Sigmoid colon (tissue), 7 donors: ENCODE results near the gene CHKA. TPM values are rescaled to one million over a fixed set of nuclear protein-coding genes. Genes with fewer than 3 reads are reported as not detected.

Source experiments
- DNase-seq: peaks from one replicate; pipeline ENCODE4 v3.0.0-alpha.2; 2019
- H3K27ac ChIP-seq, 4 donors: fragments of 200-600 bp; sonication (generic); one replicate each; pipeline ENCODE4 v1.5.1; 2016 to 2019; ENCODE audit warnings: mild to moderate bottlenecking in 1 of 4
- H3K27me3 ChIP-seq, 3 donors: fragments of 200-600 bp; sonication (generic); one replicate each; pipeline ENCODE4 v1.5.1; 2019; ENCODE audit warnings: mild to moderate bottlenecking in 1 of 3
- H3K36me3 ChIP-seq, 4 donors: fragments of 200-600 bp; sonication (generic); one replicate each; pipeline ENCODE4 v1.5.1; 2016 to 2019
- H3K4me1 ChIP-seq, 4 donors: fragments of 200-600 bp; sonication (generic); one replicate each; pipeline ENCODE4 v1.5.1; 2017 to 2019
- H3K4me3 ChIP-seq, 4 donors: fragments of 200-600 bp; sonication (generic); one replicate each; pipeline ENCODE4 v1.5.1; 2017 to 2019; ENCODE audit warnings: mild to moderate bottlenecking in 2 of 4, moderate library complexity in 1 of 4
- H3K9me3 ChIP-seq, 4 donors: fragments of 200-600 bp in 3 of 4; sonication (generic) in 3 of 4; one replicate each; pipeline versions ENCODE4 v1.5.1 to v1.6.1; 2013 to 2019
- CTCF ChIP-seq, 4 experiments: fragments of 450-650 bp in 3 of 4; fragments of 200-600 bp in 1 of 4; IDR thresholded peaks; one replicate each; pipeline ENCODE4 v1.5.1; 2016 to 2019; ENCODE audit warnings: antibody characterized with exemption in 4 of 4, mild to moderate bottlenecking in 3 of 4, moderate library complexity in 2 of 4
- EP300 ChIP-seq, 4 donors: sonication (generic); formaldehyde crosslinking; IDR thresholded peaks; one replicate each; pipeline ENCODE4 v1.6.1; 2017; ENCODE audit warnings: antibody characterized with exemption in 4 of 4
- POLR2A ChIP-seq, 2 donors: fragments of 450-650 bp; IDR thresholded peaks; one replicate each; pipeline ENCODE4 v1.6.1; 2016; ENCODE audit warnings: antibody characterized with exemption in 2 of 2, mild to moderate bottlenecking in 2 of 2, moderate library complexity in 2 of 2
- POLR2AphosphoS5 ChIP-seq, 4 donors: sonication (generic); formaldehyde crosslinking; IDR thresholded peaks; one replicate each; pipeline ENCODE4 v1.6.1; 2017; ENCODE audit warnings: antibody characterized with exemption in 4 of 4
- WGBS, 2 donors: extraction: QIAGEN DNeasy Blood & Tissue Kit; methylation state at CpG; one replicate each; pipeline ENCODE4 v1.1.7; 2013; 5-methylcytosine and 5-hydroxymethylcytosine counted together
- intact Hi-C: fragments of 100-400 bp; cut with DNase I; formaldehyde crosslinking; loops from one replicate; pipeline ENCODE4 v1.15.1; 2023
- polyA plus RNA-seq, 3 donors: library from polyadenylated mRNA; stranded (reverse); fragments of 200-250 nt; gene quantifications; one replicate each; pipeline ENCODE4 v1.2.3, GENCODE V29; 2013
- total RNA-seq, 4 donors: library from RNA; depleted of rRNA; stranded (reverse); fragments of >200 nt; gene quantifications; one replicate each; pipeline ENCODE4 v1.1.0, GENCODE V29; 2016
- donor health status: healthy with polysubstance abuse.
- donor health status: Bipolar disorder and iron deficiency.
- donor health status: healthy.

The CHKA gene
- total and polyA plus RNA-seq, 7 donors, result 16.4 to 41.0 (median 27.0) TPM

- Histone ChIP-seq H3K4me3 (no peak overlapping the region), H3K9me3 (no peaks in the 10 kb centered on the region), H3K4me1 (no peaks in the 10 kb centered on the region), H3K27ac (no peak overlapping the region), H3K27me3 (no peaks in the 10 kb centered on the region), H3K36me3 (peaks cover 0 to 65% (median 18%) of the 10 kb centered on the region in 4 donors)
- intact Hi-C loops, result no loop called here
- DNase-seq, result no peak
- WGBS, 2 donors, result 93 to 94% methylated on average over 9 of the region's 9 CpGs
- no peak for TF ChIP-seq POLR2AphosphoS5 (IDR thresholded peaks at IDR 0.05)
Measured at GRCh38 chr11:68159161-68159560, 38.0 kb upstream of the CHKA start.

GRCh38 chr11:68158580-68158979, 37.4 kb upstream of the CHKA start:
- no peak for TF ChIP-seq POLR2A (IDR thresholded peaks at IDR 0.05)
- no peak for TF ChIP-seq EP300 (IDR thresholded peaks at IDR 0.05)
- no peak for TF ChIP-seq CTCF (IDR thresholded peaks at IDR 0.05)
- H3K9me3 ChIP-seq, result no peaks in the 10 kb centered on the region
- no peak overlapping the region for H3K27ac ChIP-seq
- H3K36me3 ChIP-seq, result peaks cover 0 to 60% (median 14%) of the 10 kb centered on the region in 4 donors
- WGBS, 2 donors, result 95 to 96% methylated on average over 14 of the region's 14 CpGs
- H3K4me1 ChIP-seq, result no peaks in the 10 kb centered on the region
- no peak overlapping the region for H3K4me3 ChIP-seq
- intact Hi-C loops, result no loop called here
- H3K27me3 ChIP-seq, result no peaks in the 10 kb centered on the region
- DNase-seq, result no peak

GRCh38 chr11:68153742-68154141, 32.6 kb upstream of the CHKA start:
- DNase-seq, result no peak
- 16 to 70% methylated on average over 8 of the region's 8 CpGs for WGBS, 2 donors
- intact Hi-C loops, result no loop called here
- H3K4me3 ChIP-seq, result no peak overlapping the region
- peaks cover 0 to 27% (median 8%) of the 10 kb centered on the region in 4 donors for H3K36me3 ChIP-seq
- no peak overlapping the region for H3K27ac ChIP-seq
- TF ChIP-seq EP300 (IDR thresholded peaks at IDR 0.05), result no peak
- TF ChIP-seq POLR2AphosphoS5 (IDR thresholded peaks at IDR 0.05), result no peak
- no peak for TF ChIP-seq CTCF (IDR thresholded peaks at IDR 0.05)
- TF ChIP-seq POLR2A (IDR thresholded peaks at IDR 0.05), result no peak
- no peaks in the 10 kb centered on the region for H3K27me3 ChIP-seq
- H3K9me3 ChIP-seq, result no peaks in the 10 kb centered on the region
- peaks cover 0 to 7% (median 4%) of the 10 kb centered on the region in 4 donors for H3K4me1 ChIP-seq

- Histone ChIP-seq H3K27ac (no peak overlapping the region), H3K36me3 (peaks cover 0 to 3% (median 0%) of the 10 kb centered on the region in 4 donors), H3K4me1 (peaks cover 0 to 22% (median 18%) of the 10 kb centered on the region in 4 donors), H3K9me3 (no peaks in the 10 kb centered on the region), H3K4me3 (no peak overlapping the region), H3K27me3 (no peaks in the 10 kb centered on the region)
- DNase-seq, result no peak
- TF ChIP-seq EP300 (IDR thresholded peaks at IDR 0.05) (no peak), POLR2AphosphoS5 (IDR thresholded peaks at IDR 0.05) (no peak), POLR2A (IDR thresholded peaks at IDR 0.05) (no peak), CTCF (IDR thresholded peaks at IDR 0.05) (no peak)
- 35 to 41% methylated on average over 7 of the region's 7 CpGs for WGBS, 2 donors
- intact Hi-C loops, result no loop called here
Measured at GRCh38 chr11:68150037-68150436, 28.8 kb upstream of the CHKA start.

GRCh38 chr11:68149417-68149816, 28.2 kb upstream of the CHKA start:
- Histone ChIP-seq H3K36me3 (no peaks in the 10 kb centered on the region), H3K4me1 (peaks cover 0 to 22% (median 18%) of the 10 kb centered on the region in 4 donors), H3K9me3 (no peaks in the 10 kb centered on the region), H3K27ac (no peak overlapping the region), H3K27me3 (no peaks in the 10 kb centered on the region), H3K4me3 (no peak overlapping the region)
- TF ChIP-seq POLR2A (IDR thresholded peaks at IDR 0.05), result no peak
- no peak for TF ChIP-seq EP300 (IDR thresholded peaks at IDR 0.05)
- TF ChIP-seq POLR2AphosphoS5 (IDR thresholded peaks at IDR 0.05), result no peak
- TF ChIP-seq CTCF (IDR thresholded peaks at IDR 0.05), result no peak
- intact Hi-C loops, result no loop called here
- 34 to 84% methylated on average over 6 of the region's 6 CpGs for WGBS, 2 donors
- DNase-seq, result no peak
